Endothelial cell of umbilical vein (primary cell): Measurements from ENCODE around the gene ELMO1. TPM values are rescaled to one million over a fixed set of nuclear protein-coding genes. Genes with fewer than 3 reads are reported as not detected.

Experiments used
- BruUV-seq: library from RNA; stranded (reverse); fragments of 400-500 nt; replicated peaks from 2 replicates; lab custom pipeline; 2021; lab: Mats Ljungman, UMichigan
- CTCF ChIA-PET: fragments of 300-600, 350-600 bp; sonication (Branson Sonifier 250); formaldehyde crosslinking; loops from one replicate; lab custom pipeline; 2021; ENCODE audit warnings: antibody characterized with exemption, inconsistent platforms; lab: Charles Lee
- POLR2A ChIA-PET: fragments of 300-600, 350-600 bp; sonication (Branson Sonifier 250); formaldehyde crosslinking; loops from one replicate; lab custom pipeline; 2021; ENCODE audit warnings: antibody characterized with exemption, inconsistent platforms; lab: Charles Lee
- DNase-seq: peaks from one replicate; pipeline ENCODE4 v3.0.0-alpha.2; 2011; ENCODE audit warnings: low read depth, low spot score
- FAIRE-seq: peaks from 2 replicates; lab custom pipeline; 2011; peaks lifted over from hg19 to GRCh38; lab: Jason Lieb, UNC
- H2AFZ ChIP-seq: 2 replicates; pipeline ENCODE4 v1.6.0; 2012; ENCODE audit warnings: low read depth, low read length, control low read depth, inconsistent platforms
- H3K27ac ChIP-seq: 2 replicates; pipeline ENCODE4 v1.5.1; 2011; ENCODE audit warnings: low read depth, mild to moderate bottlenecking, control low read depth, low read length, moderate library complexity; ENCODE audit not compliant: insufficient read depth
- H3K27me3 ChIP-seq, 2 experiments: 2 replicates each; pipeline versions ENCODE4 v1.6.0 to v1.6.1; 2011; ENCODE audit warnings: low read length in 2 of 2, mixed read lengths in 1 of 2; ENCODE audit not compliant: control insufficient read depth in 2 of 2, insufficient read depth in 2 of 2
- H3K36me3 ChIP-seq, 2 experiments: 2 replicates in 1 of 2; 3 replicates in 1 of 2; pipeline ENCODE4 v1.5.1; 2011; ENCODE audit warnings: low read length in 2 of 2, mild to moderate bottlenecking in 1 of 2, moderate library complexity in 1 of 2; ENCODE audit not compliant: control insufficient read depth in 2 of 2, insufficient read depth in 2 of 2; ENCODE audit errors: extremely low read depth in 1 of 2
- H3K4me1 ChIP-seq: 3 replicates; pipeline ENCODE4 v1.5.1; 2011; ENCODE audit warnings: mild to moderate bottlenecking, low read length; ENCODE audit not compliant: control insufficient read depth, insufficient read depth; ENCODE audit errors: extremely low read depth
- H3K4me2 ChIP-seq: 2 replicates; pipeline ENCODE4 v1.6.1; 2011; ENCODE audit warnings: low read length, control low read depth, mixed read lengths; ENCODE audit not compliant: insufficient read depth
- H3K4me3 ChIP-seq, 3 experiments: fragments of 200-600 bp in 1 of 3; sonication (generic), shearing (Covaris generic) in 1 of 3; replicated peaks in 1 of 3; 2 replicates each; pipeline ENCODE4 v1.5.1; 2011 to 2016; ENCODE audit warnings: control low read depth in 3 of 3, low read length in 3 of 3, mild to moderate bottlenecking in 2 of 3, inconsistent platforms in 1 of 3, low read depth in 1 of 3, moderate library complexity in 1 of 3; ENCODE audit not compliant: insufficient read depth in 1 of 3
- H3K79me2 ChIP-seq: 2 replicates; pipeline ENCODE4 v1.6.0; 2012; ENCODE audit warnings: low read length, inconsistent platforms; ENCODE audit not compliant: control insufficient read depth, insufficient read depth
- H3K9ac ChIP-seq: replicated peaks from 2 replicates; pipeline ENCODE3; 2011; ENCODE audit warnings: low read length, control low read depth; ENCODE audit not compliant: insufficient read depth; ENCODE audit errors: extremely low read depth
- H3K9me1 ChIP-seq: replicated peaks from 3 replicates; pipeline ENCODE4 v1.6.0; 2011; ENCODE audit warnings: mild to moderate bottlenecking, low read length; ENCODE audit not compliant: control insufficient read depth, insufficient read depth; ENCODE audit errors: extremely low read depth
- H3K9me3 ChIP-seq: replicated peaks from 2 replicates; pipeline ENCODE4 v1.5.1; 2012; ENCODE audit warnings: low read length, inconsistent platforms; ENCODE audit not compliant: control insufficient read depth, insufficient read depth
- H4K20me1 ChIP-seq: replicated peaks from 2 replicates; pipeline ENCODE3; 2011; ENCODE audit warnings: mild to moderate bottlenecking, low read length; ENCODE audit not compliant: control insufficient read depth, insufficient read depth; ENCODE audit errors: extremely low read depth
- EZH2 ChIP-seq: IDR thresholded peaks from 2 replicates; pipeline ENCODE4 v1.6.1; 2012; ENCODE audit warnings: borderline replicate concordance, low read depth, mild to moderate bottlenecking, moderate library complexity, low read length, inconsistent platforms; ENCODE audit not compliant: severe bottlenecking
- FOS ChIP-seq: IDR thresholded peaks from 2 replicates; pipeline ENCODE4 v1.6.1; 2011; ENCODE audit warnings: mild to moderate bottlenecking, low read length, moderate library complexity, borderline replicate concordance; ENCODE audit not compliant: insufficient read depth
- GATA2 ChIP-seq: IDR thresholded peaks from 2 replicates; pipeline ENCODE4 v1.7.0; 2011; ENCODE audit warnings: low read depth, mild to moderate bottlenecking, moderate library complexity, mixed read lengths, low read length; ENCODE audit not compliant: insufficient read length, insufficient read depth
- JUN ChIP-seq: IDR thresholded peaks from 2 replicates; pipeline ENCODE4 v1.6.1; 2011; ENCODE audit warnings: borderline replicate concordance, low read depth; ENCODE audit not compliant: insufficient read length, insufficient read depth
- MYC ChIP-seq: IDR thresholded peaks from one replicate; pipeline ENCODE4 v1.6.1; 2011; ENCODE audit warnings: mild to moderate bottlenecking, low read depth, low read length
- POLR2A ChIP-seq: IDR thresholded peaks from 2 replicates; pipeline ENCODE4 v1.6.1; 2012; ENCODE audit warnings: low read depth, mild to moderate bottlenecking, control low read depth, low read length
- POLR2AphosphoS5 ChIP-seq: IDR thresholded peaks from 2 replicates; pipeline ENCODE4 v1.6.1; 2012; ENCODE audit warnings: low read depth, mild to moderate bottlenecking, control low read depth, low read length, moderate library complexity; ENCODE audit not compliant: insufficient read depth
- dilution Hi-C: fragments of 300-500 bp; cut with MboI; formaldehyde crosslinking; loops from one replicate; pipeline ENCODE4 v1.15.0; 2019; ENCODE audit warnings: low sequenced_read_pairs; ENCODE audit not compliant: extremely low pct_ligation_motif_present
- intact Hi-C: fragments of 100-400 bp; cut with micrococcal nuclease; formaldehyde crosslinking; loops from one replicate; pipeline ENCODE4 v1.10.0; 2022
- polyA plus RNA-seq, 4 experiments: library from polyadenylated mRNA; depleted of rRNA in 3 of 4; stranded (reverse) in 3 of 4; unstranded in 1 of 4; fragments of >200 nt; gene quantifications; 2 replicates each; pipeline versions ENCODE4 v1.2.1 to v1.2.3, GENCODE V29; 2011 to 2012; ENCODE audit warnings: missing spikeins in 1 of 4
- total RNA-seq: library from RNA; stranded (reverse); gene quantifications from 2 replicates; pipeline ENCODE4 v1.2.3, GENCODE V29; 2021
- TF ChIP-seq, protein P1 (sequence below), 2 donors: IDR thresholded peaks; 1 replicate in 1 of 2; 2 replicates in 1 of 2; pipeline ENCODE4 v1.5.1; 2011; ENCODE audit warnings: low read length in 2 of 2, mild to moderate bottlenecking in 2 of 2, moderate library complexity in 2 of 2, control low read depth in 1 of 2, inconsistent platforms in 1 of 2, low read depth in 1 of 2; ENCODE audit not compliant: insufficient read depth in 1 of 2; ENCODE audit errors: extremely low read depth in 1 of 2
- TF ChIP-seq, protein P2 (sequence below): IDR thresholded peaks from 2 replicates; pipeline ENCODE4 v1.6.1; 2011; ENCODE audit not compliant: insufficient read depth, insufficient read length

Gene ELMO1
- total and polyA plus RNA-seq, 2 donors (not counting 3 experiments of a cell fraction or from before 2014, with no cell fraction given), result 17.0 to 30.6 TPM

DNA sequence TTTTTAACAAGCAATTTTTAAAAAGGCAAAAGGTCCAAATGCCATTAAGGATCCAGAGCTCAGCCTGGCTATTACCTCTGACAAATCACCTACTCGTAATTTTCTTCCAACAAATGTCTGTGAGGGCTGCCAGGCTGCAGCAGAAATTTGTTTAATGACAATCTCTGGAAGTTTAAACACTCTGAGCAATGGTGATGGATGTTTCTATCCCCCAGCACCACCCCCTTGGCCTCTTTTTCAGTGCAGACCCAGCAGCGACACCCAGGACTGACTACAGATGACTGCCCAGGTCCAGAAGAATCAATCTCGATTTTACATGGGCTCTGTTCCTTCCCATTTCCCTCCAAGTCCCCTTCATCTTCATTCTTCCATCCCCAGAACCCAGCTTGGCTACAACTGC, 523.0 kb downstream of the ELMO1 start:
- Histone ChIP-seq H3K4me2 (no peak overlapping the region), H3K27me3 (no peaks in the 10 kb centered on the region), H3K4me3 (no peak overlapping the region), H3K4me1 (no peaks in the 10 kb centered on the region), H3K36me3 (no peaks in the 10 kb centered on the region), H4K20me1 (no peaks in the 10 kb centered on the region), H3K79me2 (no peaks in the 10 kb centered on the region), H3K9ac (no peak overlapping the region), H3K9me1 (no peaks in the 10 kb centered on the region), H3K9me3 (no peaks in the 10 kb centered on the region), H3K27ac (no peak overlapping the region), H2AFZ (no peak overlapping the region)
- TF ChIP-seq GATA2, result no peak
- no peak for TF ChIP-seq EZH2
- TF ChIP-seq, protein P1, sequence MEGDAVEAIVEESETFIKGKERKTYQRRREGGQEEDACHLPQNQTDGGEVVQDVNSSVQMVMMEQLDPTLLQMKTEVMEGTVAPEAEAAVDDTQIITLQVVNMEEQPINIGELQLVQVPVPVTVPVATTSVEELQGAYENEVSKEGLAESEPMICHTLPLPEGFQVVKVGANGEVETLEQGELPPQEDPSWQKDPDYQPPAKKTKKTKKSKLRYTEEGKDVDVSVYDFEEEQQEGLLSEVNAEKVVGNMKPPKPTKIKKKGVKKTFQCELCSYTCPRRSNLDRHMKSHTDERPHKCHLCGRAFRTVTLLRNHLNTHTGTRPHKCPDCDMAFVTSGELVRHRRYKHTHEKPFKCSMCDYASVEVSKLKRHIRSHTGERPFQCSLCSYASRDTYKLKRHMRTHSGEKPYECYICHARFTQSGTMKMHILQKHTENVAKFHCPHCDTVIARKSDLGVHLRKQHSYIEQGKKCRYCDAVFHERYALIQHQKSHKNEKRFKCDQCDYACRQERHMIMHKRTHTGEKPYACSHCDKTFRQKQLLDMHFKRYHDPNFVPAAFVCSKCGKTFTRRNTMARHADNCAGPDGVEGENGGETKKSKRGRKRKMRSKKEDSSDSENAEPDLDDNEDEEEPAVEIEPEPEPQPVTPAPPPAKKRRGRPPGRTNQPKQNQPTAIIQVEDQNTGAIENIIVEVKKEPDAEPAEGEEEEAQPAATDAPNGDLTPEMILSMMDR (IDR thresholded peaks at IDR 0.05; ENCODE audit: extremely low read depth in 1 of 2, insufficient read depth in 1 of 2, low read depth in 1 of 2, low read length in 2 of 2), result no peak
- TF ChIP-seq POLR2A, result no peak
- no peak for TF ChIP-seq MYC
- TF ChIP-seq FOS, result no peak
- no peak for TF ChIP-seq JUN
- TF ChIP-seq, protein P2, sequence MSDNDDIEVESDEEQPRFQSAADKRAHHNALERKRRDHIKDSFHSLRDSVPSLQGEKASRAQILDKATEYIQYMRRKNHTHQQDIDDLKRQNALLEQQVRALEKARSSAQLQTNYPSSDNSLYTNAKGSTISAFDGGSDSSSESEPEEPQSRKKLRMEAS, result no peak
- TF ChIP-seq POLR2AphosphoS5, result no peak
- POLR2A ChIA-PET, result no interaction called here
- FAIRE-seq (no peak), DNase-seq (no peak)
- CTCF ChIA-PET, result no interaction called here
- intact Hi-C loops, result no loop called here
- BruUV-seq, result no TSS peak
- dilution Hi-C loops, result no loop called here
